Measurements from ENCODE around the gene INF2.

Gene INF2

DNA sequence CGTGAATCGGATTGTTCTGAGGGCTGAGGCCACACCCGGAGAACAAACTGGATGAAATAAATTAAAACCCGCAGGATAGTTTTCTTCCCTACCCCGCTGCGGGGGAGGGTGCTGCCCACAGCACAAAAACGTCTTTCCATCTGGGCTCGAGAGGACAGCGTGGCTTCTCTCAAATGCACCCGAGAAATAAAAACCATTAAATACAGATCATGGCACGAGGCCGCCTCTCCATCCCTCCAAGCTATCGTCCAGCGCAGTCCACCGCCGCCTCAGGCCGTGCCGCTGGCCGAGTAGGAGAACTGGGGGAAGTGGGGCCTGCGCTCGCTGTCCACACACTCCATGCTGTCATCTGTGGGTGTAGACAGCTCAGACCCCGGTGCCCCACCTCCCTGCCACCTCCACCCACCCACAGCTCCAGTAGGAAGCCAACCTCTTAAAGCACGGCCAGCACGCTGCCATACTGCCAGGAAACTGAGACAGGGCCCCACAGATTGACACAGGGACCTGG, 80.7 kb downstream of the INF2 start:
- no peak for DNase-seq (ENCODE audit: low read depth in 3 of 3)

DNA sequence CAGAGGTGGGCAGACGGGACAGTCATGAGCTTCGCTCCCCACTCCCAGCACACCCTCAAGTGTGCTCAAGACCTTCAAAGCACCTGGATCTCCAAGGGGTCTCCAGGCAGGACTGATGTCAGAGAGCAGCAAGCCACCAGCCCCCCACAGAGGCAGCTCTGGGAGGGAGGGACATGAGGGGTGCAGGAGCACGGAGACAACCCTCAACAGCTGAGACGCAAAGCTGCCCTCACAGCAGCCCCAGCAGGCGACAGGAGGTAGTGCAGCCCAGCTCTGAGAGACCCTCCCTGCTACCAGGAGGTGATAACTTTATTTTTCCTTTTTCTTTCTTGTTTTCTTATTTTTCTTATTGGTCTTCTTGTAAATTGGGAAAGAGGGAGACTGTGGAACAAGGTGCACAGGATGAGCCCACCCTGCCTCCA, 81.4 kb downstream of the INF2 start:
- DNase-seq (ENCODE audit: low read depth in 3 of 3): no peak

DNA sequence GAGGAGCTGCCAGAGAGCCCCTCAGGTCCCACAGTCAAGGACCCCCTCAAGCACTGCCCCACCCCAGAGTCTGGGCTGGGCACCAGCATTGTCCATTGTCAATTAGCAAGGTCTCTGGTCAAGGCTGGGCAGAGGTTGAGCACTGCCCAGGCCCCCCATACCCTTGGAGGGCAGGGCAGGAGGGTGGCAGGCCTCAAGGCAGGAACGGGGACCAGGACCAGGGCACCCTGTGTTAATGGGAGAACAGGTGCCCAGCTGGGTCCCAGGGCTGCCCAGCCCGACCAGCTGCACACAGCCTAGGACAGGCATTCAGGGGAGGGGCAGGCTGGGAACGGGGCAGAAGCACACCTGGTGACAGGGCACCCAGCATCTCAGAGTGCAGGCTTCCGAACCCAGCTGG, 82.0 kb downstream of the INF2 start:
- no peak for DNase-seq (ENCODE audit: low read depth in 3 of 3)
